KMS-11 (cell line): ENCODE data around the gene AP1AR.
"Not testable (repeated sequence)": the region's sequence is repeated elsewhere in the genome, so short reads cannot be mapped to it uniquely, and the experiment has no call there.

Experiments
- H2AFZ ChIP-seq: fragments of 200-600 bp; sonication (generic); 2 replicates; pipeline ENCODE4 v1.6.1; 2016; ENCODE audit warnings: antibody characterized with exemption, mixed run types, low read depth
- H3K27ac ChIP-seq: fragments of 200-600 bp; sonication (generic); 2 replicates; pipeline ENCODE4 v1.6.1; 2016; ENCODE audit warnings: mild to moderate bottlenecking, mixed run types
- H3K27me3 ChIP-seq: fragments of 200-600 bp; sonication (generic); 2 replicates; pipeline ENCODE4 v1.6.1; 2017; ENCODE audit warnings: mild to moderate bottlenecking, low read depth, mixed run types, moderate library complexity; ENCODE audit not compliant: insufficient read depth
- H3K36me3 ChIP-seq: fragments of 200-600 bp; sonication (generic); 2 replicates; pipeline ENCODE4 v1.6.1; 2017; ENCODE audit warnings: mild to moderate bottlenecking, mixed run types; ENCODE audit not compliant: insufficient read depth
- H3K4me1 ChIP-seq: fragments of 200-600 bp; sonication (generic); 2 replicates; pipeline ENCODE4 v1.6.1; 2016; ENCODE audit warnings: mild to moderate bottlenecking, low read depth, mixed run types; ENCODE audit not compliant: poor library complexity, severe bottlenecking
- H3K4me2 ChIP-seq: fragments of 200-600 bp; sonication (generic); 2 replicates; pipeline ENCODE4 v1.7.0; 2016; ENCODE audit warnings: mild to moderate bottlenecking, mixed run types
- H3K4me3 ChIP-seq: fragments of 200-600 bp; sonication (generic); IDR thresholded peaks from 2 replicates; pipeline ENCODE4 v1.6.1; 2017; ENCODE audit warnings: low read depth, low read length, mixed read lengths; ENCODE audit not compliant: insufficient read depth
- H3K79me2 ChIP-seq: fragments of 200-600 bp; sonication (generic); 2 replicates; pipeline ENCODE4 v1.6.1; 2016; ENCODE audit warnings: low read depth, mixed run types; ENCODE audit not compliant: insufficient read depth
- H3K9ac ChIP-seq: fragments of 200-600 bp; sonication (generic); 2 replicates; pipeline ENCODE4 v1.6.1; 2016; ENCODE audit warnings: mild to moderate bottlenecking, mixed run types
- H4K20me1 ChIP-seq: fragments of 200-600 bp; sonication (generic); 2 replicates; pipeline ENCODE4 v1.6.1; 2016; ENCODE audit warnings: mild to moderate bottlenecking, mixed run types; ENCODE audit not compliant: insufficient read depth
- TF ChIP-seq, protein P1 (sequence below): fragments of 200-600 bp; sonication (generic); conservative IDR thresholded peaks from 2 replicates; pipeline ENCODE4 v1.6.1; 2017; ENCODE audit warnings: low read depth, mild to moderate bottlenecking, antibody characterized with exemption, low read length, moderate library complexity, mixed read lengths

The AP1AR gene

DNA sequence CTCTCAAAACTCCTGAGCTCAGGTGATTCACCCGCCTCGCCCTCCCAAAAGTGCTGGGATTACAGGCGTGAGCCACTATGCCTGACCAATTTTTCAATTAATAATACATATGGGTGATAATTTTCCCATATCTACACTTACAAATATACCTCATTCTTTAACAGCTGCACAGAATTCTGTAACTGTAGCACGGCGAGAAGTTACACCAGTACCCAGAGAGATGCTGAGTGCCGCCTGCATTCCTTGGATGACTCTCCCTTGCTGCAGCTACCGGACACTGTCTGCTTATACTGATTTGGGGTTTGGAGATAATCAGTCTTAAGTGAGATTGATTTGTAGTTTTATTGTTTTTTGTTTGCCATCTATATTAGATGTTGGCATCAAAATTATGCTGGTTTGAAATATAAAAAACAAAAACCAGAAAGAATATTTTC, 48.3 kb downstream of the AP1AR start:
- TF ChIP-seq, protein P1, sequence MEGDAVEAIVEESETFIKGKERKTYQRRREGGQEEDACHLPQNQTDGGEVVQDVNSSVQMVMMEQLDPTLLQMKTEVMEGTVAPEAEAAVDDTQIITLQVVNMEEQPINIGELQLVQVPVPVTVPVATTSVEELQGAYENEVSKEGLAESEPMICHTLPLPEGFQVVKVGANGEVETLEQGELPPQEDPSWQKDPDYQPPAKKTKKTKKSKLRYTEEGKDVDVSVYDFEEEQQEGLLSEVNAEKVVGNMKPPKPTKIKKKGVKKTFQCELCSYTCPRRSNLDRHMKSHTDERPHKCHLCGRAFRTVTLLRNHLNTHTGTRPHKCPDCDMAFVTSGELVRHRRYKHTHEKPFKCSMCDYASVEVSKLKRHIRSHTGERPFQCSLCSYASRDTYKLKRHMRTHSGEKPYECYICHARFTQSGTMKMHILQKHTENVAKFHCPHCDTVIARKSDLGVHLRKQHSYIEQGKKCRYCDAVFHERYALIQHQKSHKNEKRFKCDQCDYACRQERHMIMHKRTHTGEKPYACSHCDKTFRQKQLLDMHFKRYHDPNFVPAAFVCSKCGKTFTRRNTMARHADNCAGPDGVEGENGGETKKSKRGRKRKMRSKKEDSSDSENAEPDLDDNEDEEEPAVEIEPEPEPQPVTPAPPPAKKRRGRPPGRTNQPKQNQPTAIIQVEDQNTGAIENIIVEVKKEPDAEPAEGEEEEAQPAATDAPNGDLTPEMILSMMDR, result no peak
- Histone ChIP-seq H3K4me1 (peaks cover 86% of the 10 kb centered on the region), H3K9ac (peak overlapping the region; percentile 32; the same call in 1 of the 2 replicates)

GRCh38 chr4:112280386-112281056, 48.9 kb downstream of the AP1AR start:
- TF ChIP-seq, protein P1, result no peak
- Histone ChIP-seq H3K4me3 (no peak overlapping the region), H3K36me3 (peaks cover 7% of the 10 kb centered on the region; the same call in 1 of the 2 replicates), H2AFZ (no peak overlapping the region), H3K4me2 (peak overlapping the region; percentile 84), H3K9ac (peak overlapping the region; percentile 32; the same call in 1 of the 2 replicates), H3K27ac (peak overlapping the region; percentile 65; the same call in 1 of the 2 replicates), H4K20me1 (peaks cover 11% of the 10 kb centered on the region; the same call in 1 of the 2 replicates), H3K4me1 (peaks cover 80% of the 10 kb centered on the region), H3K27me3 (no peaks in the 10 kb centered on the region), H3K79me2 (peaks cover 100% of the 10 kb centered on the region)

More for the DNA sequence above, 48.3 kb downstream of the AP1AR start:
- Histone ChIP-seq H3K27me3 (no peaks in the 10 kb centered on the region), H3K27ac (peak overlapping the region; percentile 65), H3K79me2 (peaks cover 100% of the 10 kb centered on the region), H3K4me3 (no peak overlapping the region), H4K20me1 (peaks cover 11% of the 10 kb centered on the region; the same call in 1 of the 2 replicates), H2AFZ (no peak overlapping the region), H3K36me3 (peaks cover 10% of the 10 kb centered on the region; the same call in 1 of the 2 replicates), H3K4me2 (peak overlapping the region; percentile 84)

DNA sequence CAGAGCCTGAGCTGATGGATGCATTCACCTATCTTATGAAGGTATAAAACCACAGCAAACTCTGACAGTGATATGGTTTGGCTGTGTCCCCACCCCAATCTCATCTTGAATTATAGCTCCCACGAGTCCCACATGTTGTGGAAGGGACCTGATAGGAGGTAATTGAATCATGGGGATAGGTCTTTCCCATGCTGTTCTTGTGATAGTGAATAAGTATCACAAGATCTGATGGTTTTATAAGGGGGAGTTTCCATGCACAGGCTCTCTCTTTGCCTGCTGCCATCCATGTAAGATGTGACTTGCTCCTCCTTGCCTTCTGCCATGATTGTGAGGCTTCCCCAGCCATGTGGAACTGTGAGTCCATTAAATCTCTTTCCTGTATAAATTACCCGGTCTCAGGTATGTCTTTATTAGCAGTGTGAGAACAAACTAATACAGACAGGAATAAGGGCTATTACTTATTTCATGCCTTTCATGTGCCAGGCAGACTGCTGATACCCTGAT, 50.4 kb downstream of the AP1AR start:
- H3K36me3 ChIP-seq, H3K4me3 ChIP-seq, H2AFZ ChIP-seq, H3K27me3 ChIP-seq, H4K20me1 ChIP-seq: not testable (repeated sequence)
- peaks cover 99% of the 10 kb centered on the region for H3K79me2 ChIP-seq
- H3K27ac ChIP-seq, result peak overlapping the region; percentile 87; the same call in 1 of the 2 replicates
- H3K4me1 ChIP-seq, result peaks cover 74% of the 10 kb centered on the region
- H3K9ac ChIP-seq, result peak overlapping the region; percentile 89; the same call in 1 of the 2 replicates
- peak overlapping the region; percentile 85 for H3K4me2 ChIP-seq

DNA sequence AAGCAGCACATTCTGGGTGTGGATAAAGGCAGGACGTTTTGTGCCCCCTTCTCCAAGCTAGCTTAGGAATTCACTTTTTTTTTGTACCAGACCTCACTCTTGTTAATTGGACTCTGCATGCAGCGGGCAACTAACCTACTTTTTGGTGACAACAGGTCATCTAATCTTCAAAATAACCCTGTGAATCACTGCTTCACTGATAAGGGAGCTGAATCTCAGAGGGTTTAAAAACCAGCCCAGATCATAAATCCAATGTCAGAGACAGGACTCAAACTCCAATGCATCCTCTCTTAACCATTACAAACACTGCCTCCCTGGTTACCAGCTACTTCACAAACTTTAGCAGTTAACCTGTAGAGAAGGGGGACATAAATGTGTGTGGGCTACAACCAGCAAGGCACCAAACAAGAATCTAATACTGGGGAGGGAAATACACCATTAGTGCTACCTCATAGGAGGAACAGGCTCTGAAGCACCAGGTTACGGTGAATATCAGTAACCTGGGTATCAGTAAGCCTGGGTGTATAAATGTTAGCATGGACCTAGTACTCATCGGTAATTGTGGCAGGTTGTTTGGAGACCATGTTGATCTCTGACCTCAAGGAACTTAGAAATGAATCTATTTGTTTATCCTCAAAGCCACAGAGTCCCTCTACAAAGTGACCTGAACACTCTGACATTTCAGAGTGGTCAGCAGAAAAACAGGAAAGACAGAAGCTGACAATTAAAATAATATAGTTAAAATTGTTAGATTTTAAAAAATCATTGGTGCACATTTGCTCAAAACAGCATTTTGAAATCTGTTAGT, 51.5 kb downstream of the AP1AR start:
- Histone ChIP-seq H3K9ac (peak overlapping the region; percentile 89; the same call in 1 of the 2 replicates), H3K4me1 (peaks cover 74% of the 10 kb centered on the region), H3K27me3 (no peaks in the 10 kb centered on the region), H3K4me3 (no peak overlapping the region), H3K4me2 (peak overlapping the region; percentile 85), H3K79me2 (peaks cover 91% of the 10 kb centered on the region), H3K27ac (peak overlapping the region; percentile 87; the same call in 1 of the 2 replicates), H2AFZ (no peak overlapping the region), H3K36me3 (no peaks in the 10 kb centered on the region; the same call in 1 of the 2 replicates), H4K20me1 (0 out of 2 replicates have a peak, but pooled peaks cover 4% of the 10 kb centered on the region)
- TF ChIP-seq, protein P1, result no peak
